ENCODE results near the gene PDE3B. TPM values are rescaled to one million over a fixed set of nuclear protein-coding genes. Genes with fewer than 3 reads are reported as not detected.

Gene PDE3B
- polyA plus RNA-seq, 3 donors = 4.0 to 6.0 (median 5.2) TPM

GRCh38 chr11:14902650-14903350 lies 259.2 kb downstream of the PDE3B start:
- H3K4me1 ChIP-seq (ENCODE audit: control insufficient read depth in 1 of 2, insufficient read depth in 2 of 2, low read length in 2 of 2) = peaks cover 27 to 42% of the 10 kb centered on the region in 2 donors
- H3K9me3 ChIP-seq (replicated peaks in 1 of 2; ENCODE audit: control insufficient read depth in 1 of 2, insufficient read depth in 1 of 2, low read length in 2 of 2) = no peaks in the 10 kb centered on the region
- Mint-ChIP-seq H3K4me3 (no peak overlapping the region), H3K4me1 (peaks cover 37% of the 10 kb centered on the region), H3K9me3 (peaks cover 0 to 2% (median 0%) of the 10 kb centered on the region in 7 donors), H3K27me3 (ENCODE audit: low read depth in 3 of 3) (peaks cover 7 to 24% (median 10%) of the 10 kb centered on the region in 3 donors), H3K36me3 (no peaks in the 10 kb centered on the region), H3K27ac (peak overlapping the region in 1 of 7 donors; percentile 60)
- no peak for TF ChIP-seq CTCF (IDR thresholded peaks at IDR 0.05)
- intact Hi-C loops (cut with micrococcal nuclease) = loop anchor here (10.0 kb wide), 1 partner anchor 258 kb away; the partner anchor contains the start of gene PDE3B (in 2 of the 2)
- H3K27ac ChIP-seq (ENCODE audit: low read depth in 1 of 2, low read length in 2 of 2) = no peak overlapping the region
- no peak overlapping the region for H2AFZ ChIP-seq (ENCODE audit: insufficient read depth, low read depth, low read length, poor library complexity, severe bottlenecking)
- no peaks in the 10 kb centered on the region for H3K79me2 ChIP-seq (ENCODE audit: insufficient read depth, low read length)
- no peaks in the 10 kb centered on the region for H4K20me1 ChIP-seq (ENCODE audit: insufficient read depth, low read length)
- no CpG with 5 or more reads among the region's 1 CpG for WGBS (ENCODE audit: insufficient coverage)
- no peak overlapping the region for H3K4me3 ChIP-seq (replicated peaks in 1 of 3; ENCODE audit: low read depth in 2 of 3, low read length in 3 of 3)
- no peaks in the 10 kb centered on the region for H3K36me3 ChIP-seq (replicated peaks in 1 of 2; ENCODE audit: control insufficient read depth in 1 of 2, insufficient read depth in 2 of 2, low read length in 2 of 2)
- no peak overlapping the region for H3K9ac ChIP-seq (ENCODE audit: insufficient read depth, low read length, poor library complexity, severe bottlenecking)
- H3K4me2 ChIP-seq (replicated peaks; ENCODE audit: extremely low read depth, low read length, poor library complexity, severe bottlenecking) = no peak overlapping the region
- no peak for DNase-seq
- peaks cover 0 to 8% of the 10 kb centered on the region in 2 donors for H3K27me3 ChIP-seq (ENCODE audit: control insufficient read depth in 2 of 2, insufficient read depth in 2 of 2, low read length in 2 of 2)

- peaks cover 21 to 34% of the 10 kb centered on the region in 2 donors for H3K4me1 ChIP-seq (ENCODE audit: control insufficient read depth in 1 of 2, insufficient read depth in 2 of 2, low read length in 2 of 2)
- Mint-ChIP-seq H3K4me3 (peak overlapping the region; percentile 96 to 98), H3K27ac (peak overlapping the region in 3 of 7 donors; percentile 41 to 84 (median 48)), H3K4me1 (peaks cover 32% of the 10 kb centered on the region), H3K9me3 (peaks cover 0 to 2% (median 0%) of the 10 kb centered on the region in 7 donors), H3K27me3 (ENCODE audit: low read depth in 3 of 3) (peaks cover 7 to 24% (median 10%) of the 10 kb centered on the region in 3 donors), H3K36me3 (no peaks in the 10 kb centered on the region)
- H3K27ac ChIP-seq (ENCODE audit: low read depth in 1 of 2, low read length in 2 of 2) = no peak overlapping the region
- H3K79me2 ChIP-seq (ENCODE audit: insufficient read depth, low read length) = no peaks in the 10 kb centered on the region
- H3K4me3 ChIP-seq (replicated peaks in 1 of 3; ENCODE audit: low read depth in 2 of 3, low read length in 3 of 3) = peak overlapping the region; percentile 71 to 91 (median 72)
- WGBS (ENCODE audit: insufficient coverage) = 3% methylated on average over 26 of the region's 26 CpGs
- H2AFZ ChIP-seq (ENCODE audit: insufficient read depth, low read depth, low read length, poor library complexity, severe bottlenecking) = peak overlapping the region; percentile 98
- intact Hi-C loops (cut with micrococcal nuclease) = loop anchor here (5.0 to 10.0 kb wide), 3 partner anchors 112 to 367 kb away; partner anchors contain the start of gene PDE3B (in 2 of the 2)
- DNase-seq = peak; percentile 66 to 75 (median 73)
- H4K20me1 ChIP-seq (ENCODE audit: insufficient read depth, low read length) = no peaks in the 10 kb centered on the region
- no peaks in the 10 kb centered on the region for H3K36me3 ChIP-seq (replicated peaks in 1 of 2; ENCODE audit: control insufficient read depth in 1 of 2, insufficient read depth in 2 of 2, low read length in 2 of 2)
- H3K9ac ChIP-seq (ENCODE audit: insufficient read depth, low read length, poor library complexity, severe bottlenecking) = peak overlapping the region; percentile 63
- H3K4me2 ChIP-seq (replicated peaks; ENCODE audit: extremely low read depth, low read length, poor library complexity, severe bottlenecking) = peak overlapping the region; percentile 95
- peak; percentile 98 for TF ChIP-seq CTCF (IDR thresholded peaks at IDR 0.05)
- peaks cover 0 to 8% of the 10 kb centered on the region in 2 donors for H3K27me3 ChIP-seq (ENCODE audit: control insufficient read depth in 2 of 2, insufficient read depth in 2 of 2, low read length in 2 of 2)
- no peaks in the 10 kb centered on the region for H3K9me3 ChIP-seq (replicated peaks in 1 of 2; ENCODE audit: control insufficient read depth in 1 of 2, insufficient read depth in 1 of 2, low read length in 2 of 2)
These were observed 261.1 kb downstream of the PDE3B start for GRCh38 chr11:14904745-14905103.

Data from CD14-positive monocyte (primary cell).